IPS DF 6.9 (cell line): ENCODE measurements around the gene GNA12.
"Not testable (repeated sequence)": the region's sequence is repeated elsewhere in the genome, so short reads cannot be mapped to it uniquely, and the experiment has no call there.

Experiments
- DNase-seq: peaks from one replicate; pipeline ENCODE4 v3.0.0-alpha.2; 2013; ENCODE audit warnings: low read depth, low spot score
- H3K27ac ChIP-seq: one replicate; pipeline ENCODE4 v1.5.1; 2013; ENCODE audit warnings: low read length, control low read depth
- H3K27me3 ChIP-seq: 2 replicates; pipeline ENCODE4 v1.6.1; 2013; ENCODE audit warnings: mild to moderate bottlenecking, low read length; ENCODE audit not compliant: control insufficient read depth, insufficient read depth
- H3K36me3 ChIP-seq: 2 replicates; pipeline ENCODE4 v1.6.1; 2013; ENCODE audit warnings: low read length; ENCODE audit not compliant: control insufficient read depth, insufficient read depth
- H3K4me1 ChIP-seq: 2 replicates; pipeline ENCODE4 v1.6.1; 2013; ENCODE audit warnings: low read length; ENCODE audit not compliant: control insufficient read depth, insufficient read depth
- H3K4me3 ChIP-seq: 2 replicates; pipeline ENCODE4 v1.5.1; 2013; ENCODE audit warnings: mild to moderate bottlenecking, low read length
- H3K9me3 ChIP-seq: 2 replicates; pipeline ENCODE4 v1.6.1; 2013; ENCODE audit warnings: low read length, inconsistent platforms; ENCODE audit not compliant: control insufficient read depth, insufficient read depth
- WGBS: extraction: QIAGEN DNeasy Blood & Tissue Kit; methylation state at CpG from one replicate; pipeline ENCODE4 v1.1.7; 2013; ENCODE audit warnings: mixed read lengths, missing lambda C conversion rate; ENCODE audit not compliant: insufficient read length, insufficient coverage; 5-methylcytosine and 5-hydroxymethylcytosine counted together

Gene GNA12

GRCh38 chr7:2702594-2702957, 141.5 kb downstream of the GNA12 start:
- Histone ChIP-seq H3K36me3 (no peaks in the 10 kb centered on the region), H3K4me1 (no peaks in the 10 kb centered on the region; the same call in 1 of the 2 replicates), H3K27ac (no peak overlapping the region), H3K27me3 (no peaks in the 10 kb centered on the region), H3K9me3 (no peaks in the 10 kb centered on the region), H3K4me3 (no peak overlapping the region)
- no CpG with 5 or more reads among the region's 22 CpGs for WGBS
- DNase-seq, result no peak

GRCh38 chr7:2701832-2702593, 142.1 kb downstream of the GNA12 start:
- no peak overlapping the region for H3K27ac ChIP-seq

GRCh38 chr7:2701424-2701823, 142.7 kb downstream of the GNA12 start:
- no CpG with 5 or more reads among the region's 17 CpGs for WGBS
- H3K27me3 ChIP-seq, result no peaks in the 10 kb centered on the region
- DNase-seq, result no peak
- H3K9me3 ChIP-seq, result no peaks in the 10 kb centered on the region
- no peak overlapping the region for H3K4me3 ChIP-seq
- no peaks in the 10 kb centered on the region; the same call in 1 of the 2 replicates for H3K4me1 ChIP-seq
- H3K27ac ChIP-seq, result no peak overlapping the region
- no peaks in the 10 kb centered on the region for H3K36me3 ChIP-seq

More at GRCh38 chr7:2701832-2702593, 142.1 kb downstream of the GNA12 start:
- H3K36me3 ChIP-seq, result no peaks in the 10 kb centered on the region
- H3K4me3 ChIP-seq, result no peak overlapping the region
- WGBS, result no CpG with 5 or more reads among the region's 12 CpGs
- no peaks in the 10 kb centered on the region for H3K9me3 ChIP-seq
- no peaks in the 10 kb centered on the region for H3K27me3 ChIP-seq
- H3K4me1 ChIP-seq, result no peaks in the 10 kb centered on the region; the same call in 1 of the 2 replicates
- no peak for DNase-seq

GRCh38 chr7:2700141-2700850, 143.8 kb downstream of the GNA12 start:
- Histone ChIP-seq H3K27me3 (no peaks in the 10 kb centered on the region), H3K9me3 (no peaks in the 10 kb centered on the region), H3K4me3 (no peak overlapping the region), H3K27ac (no peak overlapping the region), H3K36me3 (no peaks in the 10 kb centered on the region), H3K4me1 (no peaks in the 10 kb centered on the region; the same call in 1 of the 2 replicates)
- DNase-seq, result no peak
- no CpG with 5 or more reads among the region's 40 CpGs for WGBS

- H3K4me1 ChIP-seq, result no peaks in the 10 kb centered on the region; the same call in 1 of the 2 replicates
- no peak for DNase-seq
- WGBS, result no CpG with 5 or more reads among the region's 15 CpGs
- H3K27ac ChIP-seq, result no peak overlapping the region
- no peak overlapping the region for H3K4me3 ChIP-seq
- no peaks in the 10 kb centered on the region for H3K36me3 ChIP-seq
- no peaks in the 10 kb centered on the region for H3K9me3 ChIP-seq
- H3K27me3 ChIP-seq, result no peaks in the 10 kb centered on the region
Observed at GRCh38 chr7:2699289-2699620, 144.9 kb downstream of the GNA12 start.

- no CpG with 5 or more reads among the region's 18 CpGs for WGBS
- no peaks in the 10 kb centered on the region for H3K9me3 ChIP-seq
- H3K36me3 ChIP-seq, result no peaks in the 10 kb centered on the region
- no peak for DNase-seq
- no peak overlapping the region for H3K4me3 ChIP-seq
- H3K27me3 ChIP-seq, result no peaks in the 10 kb centered on the region
- H3K27ac ChIP-seq, result no peak overlapping the region
- no peaks in the 10 kb centered on the region; the same call in 1 of the 2 replicates for H3K4me1 ChIP-seq
Observed at GRCh38 chr7:2698581-2699288, 145.4 kb downstream of the GNA12 start.

GRCh38 chr7:2694122-2694436, 150.0 kb downstream of the GNA12 start:
- not testable (repeated sequence) for H3K27ac ChIP-seq, H3K9me3 ChIP-seq, H3K27me3 ChIP-seq, H3K4me1 ChIP-seq, H3K36me3 ChIP-seq, DNase-seq, H3K4me3 ChIP-seq
- WGBS, result no CpG with 5 or more reads among the region's 8 CpGs

GRCh38 chr7:2693420-2694121, 150.5 kb downstream of the GNA12 start:
- not testable (repeated sequence) for H3K27ac ChIP-seq, H3K4me1 ChIP-seq, H3K27me3 ChIP-seq, DNase-seq, H3K4me3 ChIP-seq, H3K36me3 ChIP-seq, H3K9me3 ChIP-seq
- no CpG with 5 or more reads among the region's 19 CpGs for WGBS

- Histone ChIP-seq H3K27me3 (peaks cover 12% of the 10 kb centered on the region), H3K36me3 (no peaks in the 10 kb centered on the region), H3K4me3 (no peak overlapping the region), H3K27ac (no peak overlapping the region), H3K4me1 (peaks cover 2% of the 10 kb centered on the region; the same call in 1 of the 2 replicates), H3K9me3 (no peaks in the 10 kb centered on the region)
- DNase-seq, result no peak
- WGBS, result no CpG with 5 or more reads among the region's 14 CpGs
Observed at GRCh38 chr7:2692543-2692942, 151.6 kb downstream of the GNA12 start.

- not testable (repeated sequence) for H3K4me1 ChIP-seq, DNase-seq, H3K9me3 ChIP-seq, H3K27ac ChIP-seq, H3K4me3 ChIP-seq, H3K36me3 ChIP-seq
- WGBS, result no CpG with 5 or more reads among the region's 23 CpGs
- peaks cover 14% of the 10 kb centered on the region for H3K27me3 ChIP-seq
Observed at GRCh38 chr7:2691932-2692439, 152.1 kb downstream of the GNA12 start.
